ENCODE results near the gene TMEM175.

The TMEM175 gene

GRCh38 chr4:1002131-1002630 lies 69.9 kb downstream of the TMEM175 start:
- DNase-seq (ENCODE audit: extremely low read depth, low read depth), result no peak
- TF ChIP-seq, protein P1, sequence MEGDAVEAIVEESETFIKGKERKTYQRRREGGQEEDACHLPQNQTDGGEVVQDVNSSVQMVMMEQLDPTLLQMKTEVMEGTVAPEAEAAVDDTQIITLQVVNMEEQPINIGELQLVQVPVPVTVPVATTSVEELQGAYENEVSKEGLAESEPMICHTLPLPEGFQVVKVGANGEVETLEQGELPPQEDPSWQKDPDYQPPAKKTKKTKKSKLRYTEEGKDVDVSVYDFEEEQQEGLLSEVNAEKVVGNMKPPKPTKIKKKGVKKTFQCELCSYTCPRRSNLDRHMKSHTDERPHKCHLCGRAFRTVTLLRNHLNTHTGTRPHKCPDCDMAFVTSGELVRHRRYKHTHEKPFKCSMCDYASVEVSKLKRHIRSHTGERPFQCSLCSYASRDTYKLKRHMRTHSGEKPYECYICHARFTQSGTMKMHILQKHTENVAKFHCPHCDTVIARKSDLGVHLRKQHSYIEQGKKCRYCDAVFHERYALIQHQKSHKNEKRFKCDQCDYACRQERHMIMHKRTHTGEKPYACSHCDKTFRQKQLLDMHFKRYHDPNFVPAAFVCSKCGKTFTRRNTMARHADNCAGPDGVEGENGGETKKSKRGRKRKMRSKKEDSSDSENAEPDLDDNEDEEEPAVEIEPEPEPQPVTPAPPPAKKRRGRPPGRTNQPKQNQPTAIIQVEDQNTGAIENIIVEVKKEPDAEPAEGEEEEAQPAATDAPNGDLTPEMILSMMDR (IDR thresholded peaks at IDR 0.05; ENCODE audit: low read depth, low read length, missing control alignments), result no peak
- H3K4me3 ChIP-seq (replicated peaks; ENCODE audit: low read depth, low read length), result no peak overlapping the region

DNA sequence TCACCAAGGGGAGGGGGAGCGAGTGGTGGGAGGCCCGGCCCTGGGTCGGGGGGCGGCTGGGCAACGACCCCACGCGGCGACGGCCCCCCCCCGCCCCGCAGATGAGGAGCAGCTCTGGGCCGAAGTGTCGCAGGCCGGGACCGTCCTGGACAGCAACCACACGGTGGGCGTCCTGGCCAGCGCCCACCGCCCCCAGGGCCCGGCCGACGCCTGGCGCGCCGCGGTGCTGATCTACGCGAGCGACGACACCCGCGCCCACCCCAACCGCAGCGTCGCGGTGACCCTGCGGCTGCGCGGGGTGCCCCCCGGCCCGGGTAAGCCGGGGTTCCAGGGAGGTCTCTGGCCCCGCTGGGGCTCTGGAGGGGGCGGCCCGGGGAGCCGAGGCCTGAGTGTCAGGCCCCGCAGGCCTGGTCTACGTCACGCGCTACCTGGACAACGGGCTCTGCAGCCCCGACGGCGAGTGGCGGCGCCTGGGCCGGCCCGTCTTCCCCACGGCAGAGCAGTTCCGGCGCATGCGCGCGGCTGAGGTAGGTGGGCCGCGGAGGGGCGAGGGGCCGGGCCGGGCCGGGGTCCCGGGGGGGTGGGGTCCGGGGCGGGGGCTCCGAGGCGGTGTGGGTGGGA lies 70.5 kb downstream of the TMEM175 start:
- DNase-seq (ENCODE audit: extremely low read depth, low read depth), result no peak
- TF ChIP-seq, protein P1 (IDR thresholded peaks at IDR 0.05; ENCODE audit: low read depth, low read length, missing control alignments), result no peak

GRCh38 chr4:1003271-1004070 lies 71.2 kb downstream of the TMEM175 start:
- H3K4me3 ChIP-seq (replicated peaks; ENCODE audit: low read depth, low read length), result no peak overlapping the region
- DNase-seq (ENCODE audit: extremely low read depth, low read depth), result no peak
- TF ChIP-seq, protein P1 (IDR thresholded peaks at IDR 0.05; ENCODE audit: low read depth, low read length, missing control alignments), result no peak

More for the DNA sequence above, 70.5 kb downstream of the TMEM175 start:
- H3K4me3 ChIP-seq (replicated peaks; ENCODE audit: low read depth, low read length), result no peak overlapping the region

DNA sequence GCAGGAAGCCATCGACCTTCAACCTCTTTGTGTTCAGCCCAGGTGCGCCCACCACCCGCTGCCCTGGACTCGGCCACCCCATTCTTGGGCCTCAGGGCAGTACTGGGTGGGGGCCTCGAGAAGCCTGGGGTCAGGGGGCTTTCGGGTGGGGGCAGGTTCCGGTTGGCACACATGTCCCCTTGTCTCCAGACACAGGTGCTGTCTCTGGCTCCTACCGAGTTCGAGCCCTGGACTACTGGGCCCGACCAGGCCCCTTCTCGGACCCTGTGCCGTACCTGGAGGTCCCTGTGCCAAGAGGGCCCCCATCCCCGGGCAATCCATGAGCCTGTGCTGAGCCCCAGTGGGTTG lies 71.8 kb downstream of the TMEM175 start:
- TF ChIP-seq, protein P1 (IDR thresholded peaks at IDR 0.05; ENCODE audit: low read depth, low read length, missing control alignments), result no peak
- no peak for DNase-seq (ENCODE audit: extremely low read depth, low read depth)
- no peak overlapping the region for H3K4me3 ChIP-seq (replicated peaks; ENCODE audit: low read depth, low read length)

- no peak overlapping the region for H3K4me3 ChIP-seq (replicated peaks; ENCODE audit: low read depth, low read length)
- DNase-seq (ENCODE audit: extremely low read depth, low read depth), result no peak
- TF ChIP-seq, protein P1 (IDR thresholded peaks at IDR 0.05; ENCODE audit: low read depth, low read length, missing control alignments), result no peak
Measured at GRCh38 chr4:1004557-1005485, 72.6 kb downstream of the TMEM175 start.

- H3K4me3 ChIP-seq (replicated peaks; ENCODE audit: low read depth, low read length), result no peak overlapping the region
- DNase-seq (ENCODE audit: extremely low read depth, low read depth), result no peak
- TF ChIP-seq, protein P1 (IDR thresholded peaks at IDR 0.05; ENCODE audit: low read depth, low read length, missing control alignments), result no peak
Measured at GRCh38 chr4:1006856-1007255, 74.6 kb downstream of the TMEM175 start.

Measured in HFF-Myc (cell line).